ENCODE data around the gene MGAT2. TPM values are rescaled to one million over a fixed set of nuclear protein-coding genes. Genes with fewer than 3 reads are reported as not detected.
A peak's percentile ranks its signal among the peaks of the same experiment; 100 is the strongest.
"Not testable (repeated sequence)": the region's sequence is repeated elsewhere in the genome, so short reads cannot be mapped to it uniquely, and the experiment has no call there.

MGAT2 gene
- total RNA-seq, 1 donor from 2014 or later, result 9.4 TPM

GRCh38 chr14:49637534-49638078, 17.0 kb downstream of the MGAT2 start:
- intact Hi-C loops (cut with DNase I), result loop anchor here (5.0 kb wide), 1 partner anchor 55 kb away; the partner anchor contains the start of gene KLHDC1
- no peak for ATAC-seq (ENCODE audit: poor library complexity)
- DNase-seq, result no peak

- ATAC-seq (ENCODE audit: poor library complexity) (no peak), DNase-seq (no peak)
- intact Hi-C loops (cut with DNase I), result no loop called here
Measured at GRCh38 chr14:49640540-49641417, 20.2 kb downstream of the MGAT2 start.

- intact Hi-C loops (cut with DNase I), result no loop called here
- ATAC-seq (ENCODE audit: poor library complexity) (peak; percentile 87), DNase-seq (no peak)
Measured at GRCh38 chr14:49641697-49642129, 21.1 kb downstream of the MGAT2 start.

- intact Hi-C loops (cut with DNase I), result no loop called here
- peak; percentile 45 for ATAC-seq (ENCODE audit: poor library complexity)
- no peak for DNase-seq
Measured at GRCh38 chr14:49642163-49642562, 21.6 kb downstream of the MGAT2 start.

GRCh38 chr14:49653508-49653907, 32.9 kb downstream of the MGAT2 start:
- intact Hi-C loops (cut with DNase I), result no loop called here
- ATAC-seq (ENCODE audit: poor library complexity) (no peak), DNase-seq (no peak)

- no peak for DNase-seq
- no peak for ATAC-seq (ENCODE audit: poor library complexity)
- intact Hi-C loops (cut with DNase I), result no loop called here
Measured at GRCh38 chr14:49654511-49654910, 33.9 kb downstream of the MGAT2 start.

- DNase-seq; intact Hi-C loops (cut with DNase I); ATAC-seq (ENCODE audit: poor library complexity): not testable (repeated sequence)
Measured at GRCh38 chr14:49657500-49657899, 36.9 kb downstream of the MGAT2 start.

- no peak for DNase-seq
- intact Hi-C loops (cut with DNase I), result no loop called here
Measured at GRCh38 chr14:49659526-49660455, 39.2 kb downstream of the MGAT2 start.

GRCh38 chr14:49670475-49670874, 49.9 kb downstream of the MGAT2 start:
- intact Hi-C loops (cut with DNase I), result no loop called here
- no peak for DNase-seq
- no peak for ATAC-seq (ENCODE audit: poor library complexity)

More at GRCh38 chr14:49659526-49660455, 39.2 kb downstream of the MGAT2 start:
- ATAC-seq (ENCODE audit: poor library complexity), result no peak

Other genes starting within 250 kb of the MGAT2 start
- 966 TPM for gene RPS29, start 34.4 kb upstream of the MGAT2 start, total RNA-seq
- gene LRR1, start 21.9 kb upstream of the MGAT2 start, total RNA-seq, result 5.1 TPM
- gene RPL36AL, start 173 bp upstream of the MGAT2 start, total RNA-seq, result 112 TPM
- 6.1 TPM for gene DNAAF2, start 14.4 kb downstream of the MGAT2 start, total RNA-seq
- 0.38 TPM for gene POLE2, start 67.4 kb downstream of the MGAT2 start, total RNA-seq
- gene KLHDC1, start 72.3 kb downstream of the MGAT2 start, total RNA-seq, result 5.9 TPM
- gene KLHDC2, start 147.4 kb downstream of the MGAT2 start, total RNA-seq, result 89.3 TPM
- 44.5 TPM for gene NEMF, start 232.0 kb downstream of the MGAT2 start, total RNA-seq